ENCODE results near the gene CNPY1. TPM values are rescaled to one million over a fixed set of nuclear protein-coding genes. Genes with fewer than 3 reads are reported as not detected.

The CNPY1 gene
- total RNA-seq, 1 experiment from 2014 or later: not detected

- DNase-seq (ENCODE audit: low read depth): no peak
Observed at GRCh38 chr7:155469311-155470185, 76.8 kb downstream of the CNPY1 start.

GRCh38 chr7:155468785-155469148 lies 77.6 kb downstream of the CNPY1 start:
- DNase-seq (ENCODE audit: low read depth): no peak

- DNase-seq (ENCODE audit: low read depth): no peak
Observed at GRCh38 chr7:155467846-155468784, 78.2 kb downstream of the CNPY1 start.

- no peak for DNase-seq (ENCODE audit: low read depth)
Observed at GRCh38 chr7:155466814-155467733, 79.3 kb downstream of the CNPY1 start.

- DNase-seq (ENCODE audit: low read depth): no peak
Observed at GRCh38 chr7:155466142-155466813, 80.1 kb downstream of the CNPY1 start.

GRCh38 chr7:155465761-155466141 lies 80.6 kb downstream of the CNPY1 start:
- DNase-seq (ENCODE audit: low read depth): no peak

- no peak for DNase-seq (ENCODE audit: low read depth)
Observed at GRCh38 chr7:155464948-155465739, 81.2 kb downstream of the CNPY1 start.

- no peak for DNase-seq (ENCODE audit: low read depth)
Observed at GRCh38 chr7:155464183-155464582, 82.2 kb downstream of the CNPY1 start.

GRCh38 chr7:155463114-155463811 lies 83.1 kb downstream of the CNPY1 start:
- DNase-seq (ENCODE audit: low read depth): no peak

GRCh38 chr7:155462163-155462735 lies 84.1 kb downstream of the CNPY1 start:
- DNase-seq (ENCODE audit: low read depth): no peak

- no peak for DNase-seq (ENCODE audit: low read depth)
Observed at GRCh38 chr7:155461631-155462030, 84.7 kb downstream of the CNPY1 start.

- DNase-seq (ENCODE audit: low read depth): no peak
Observed at GRCh38 chr7:155460926-155461613, 85.3 kb downstream of the CNPY1 start.

GRCh38 chr7:155459700-155460461 lies 86.5 kb downstream of the CNPY1 start:
- no peak for DNase-seq (ENCODE audit: low read depth)

- no peak for DNase-seq (ENCODE audit: low read depth)
Observed at GRCh38 chr7:155458878-155459699, 87.3 kb downstream of the CNPY1 start.

- no peak for DNase-seq (ENCODE audit: low read depth)
Observed at GRCh38 chr7:155458111-155458877, 88.1 kb downstream of the CNPY1 start, which contains the start of gene EN2. EN2 (plus strand) TSS chr7:155458129; CDS start chr7:155458378, 249 bp downstream.
